ENCODE measurements around the gene TRMT2A.
"Not testable (repeated sequence)": the region's sequence is repeated elsewhere in the genome, so short reads cannot be mapped to it uniquely, and the experiment has no call there.

The TRMT2A gene

GRCh38 chr22:20084547-20085413 is 32.2 kb downstream of the TRMT2A start:
- DNase-seq, result no peak

GRCh38 chr22:20083891-20084546 is 33.0 kb downstream of the TRMT2A start:
- no peak for DNase-seq

GRCh38 chr22:20083157-20083890 is 33.7 kb downstream of the TRMT2A start:
- DNase-seq, result no peak

- DNase-seq, result peak; percentile 67
Measured at GRCh38 chr22:20080776-20081654, 36.0 kb downstream of the TRMT2A start.

GRCh38 chr22:20080445-20080775 is 36.6 kb downstream of the TRMT2A start:
- peak; percentile 68 for DNase-seq

- DNase-seq, result peak; percentile 97
Measured at GRCh38 chr22:20079745-20080444, 37.1 kb downstream of the TRMT2A start, which contains the start of gene DGCR8. Gene DGCR8 (plus strand): TSS chr22:20080241. CDS start chr22:20085964, 5,723 bp downstream.

- no peak for DNase-seq
Measured at GRCh38 chr22:20076627-20077172, 40.3 kb downstream of the TRMT2A start.

GRCh38 chr22:20071524-20071972 is 45.5 kb downstream of the TRMT2A start:
- no peak for DNase-seq

GRCh38 chr22:20069331-20070042 is 47.5 kb downstream of the TRMT2A start:
- DNase-seq, result no peak

GRCh38 chr22:20068640-20069039 is 48.4 kb downstream of the TRMT2A start:
- no peak for DNase-seq

- DNase-seq, result not testable (repeated sequence)
Measured at GRCh38 chr22:20067384-20067682, 49.7 kb downstream of the TRMT2A start.

- no peak for DNase-seq
Measured at GRCh38 chr22:20066617-20067383, 50.2 kb downstream of the TRMT2A start.

- no peak for DNase-seq
Measured at GRCh38 chr22:20065896-20066616, 51.0 kb downstream of the TRMT2A start.

- DNase-seq, result no peak
Measured at GRCh38 chr22:20064545-20065262, 52.3 kb downstream of the TRMT2A start.

GRCh38 chr22:20064140-20064480 is 52.9 kb downstream of the TRMT2A start:
- no peak for DNase-seq

GRCh38 chr22:20063271-20064139 is 53.5 kb downstream of the TRMT2A start:
- no peak for DNase-seq

- no peak for DNase-seq
Measured at GRCh38 chr22:20062766-20063083, 54.3 kb downstream of the TRMT2A start.

Measured in femur (tissue), 1 donor.